ENCODE results near the gene MIB1. TPM values are rescaled to one million over a fixed set of nuclear protein-coding genes. Genes with fewer than 3 reads are reported as not detected.

Gene MIB1
- total RNA-seq, 1 experiment from 2014 or later = 56.1 TPM

DNA sequence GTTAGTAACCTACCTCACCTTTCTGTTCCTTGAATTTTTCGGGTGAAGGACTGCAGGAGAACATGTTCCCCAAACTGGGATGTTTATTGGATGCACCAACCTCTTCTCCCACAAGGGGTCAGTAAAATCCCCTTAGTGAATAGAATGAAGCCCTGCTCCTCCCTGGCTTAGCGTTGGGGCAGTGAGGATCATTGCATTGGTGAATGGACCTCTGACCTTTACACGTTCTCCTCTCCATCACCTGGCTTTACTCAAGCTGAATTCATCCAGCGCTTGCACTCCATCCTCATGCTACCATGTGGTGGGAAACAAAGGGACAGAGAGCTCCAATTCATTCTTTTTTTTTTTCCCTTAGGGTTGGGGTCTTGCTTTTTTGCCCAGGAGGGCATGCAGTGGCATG, 157.2 kb downstream of the MIB1 start:
- CTCF ChIA-PET = no interaction called here
- peak; percentile 41 for DNase-seq (ENCODE audit: low read depth, low spot score)

More for the DNA sequence above, 157.2 kb downstream of the MIB1 start:
- peak overlapping the region; percentile 38 for H3K4me2 ChIP-seq (ENCODE audit: low read length)
- H2AFZ ChIP-seq (ENCODE audit: low read depth, low read length, poor library complexity, severe bottlenecking) = peak overlapping the region; percentile 72
- RAD21 ChIA-PET (ENCODE audit: low non-redundant PET in 1 of 2, low total read pairs in 2 of 2, uncharacterized antibody in 2 of 2, unreplicated experiment in 2 of 2) = no interaction called here
- POLR2A ChIA-PET = no interaction called here
- H3K27me3 ChIP-seq (ENCODE audit: insufficient read depth, low read length) = no peaks in the 10 kb centered on the region
- peak; percentile 95 for ATAC-seq
- no peaks in the 10 kb centered on the region for H4K20me1 ChIP-seq (ENCODE audit: insufficient read depth)
- H3K9ac ChIP-seq (ENCODE audit: low read length) = no peak overlapping the region
- H3K79me2 ChIP-seq (ENCODE audit: insufficient read depth, low read length) = no peaks in the 10 kb centered on the region
- peaks cover 0 to 4% of the 10 kb centered on the region in 2 experiments; a peak in 1 of 4 replicates for H3K4me1 ChIP-seq (ENCODE audit: control insufficient read depth in 1 of 2, insufficient read depth in 2 of 2, low read length in 2 of 2)
- no peak overlapping the region for H3K4me3 ChIP-seq (replicated peaks in 1 of 2; ENCODE audit: low read depth in 1 of 2, low read length in 2 of 2)
- TF ChIP-seq RAD21 (IDR thresholded peaks at IDR 0.05; ENCODE audit: low read depth) (peak; percentile 72), EGR1 (IDR thresholded peaks at IDR 0.05; ENCODE audit: low read depth) (no peak), CTCF (IDR thresholded peaks at IDR 0.05 in 2 of 3, conservative IDR thresholded peaks at IDR 0.05 in 1 of 3; ENCODE audit: borderline replicate concordance in 1 of 3, insufficient read depth in 1 of 3, low read depth in 2 of 3, low read length in 2 of 3) (peak; percentile 45 to 78 (median 75); a peak in 5 of 6 replicates)
- no peaks in the 10 kb centered on the region for H3K9me2 ChIP-seq (ENCODE audit: insufficient read depth)
- BruUV-seq (replicated peaks) = no TSS peak
- no peaks in the 10 kb centered on the region for H3K36me3 ChIP-seq (ENCODE audit: control insufficient read depth in 1 of 2, insufficient read depth in 2 of 2, low read length in 2 of 2)
- no peaks in the 10 kb centered on the region for H3K9me3 ChIP-seq (ENCODE audit: control insufficient read depth in 1 of 2, insufficient read depth in 1 of 2, low read depth in 1 of 2, low read length in 2 of 2)
- intact Hi-C loops (cut with micrococcal nuclease) = loop anchor here (1.0 to 5.0 kb wide), 3 partner anchors 58 to 664 kb away; no protein-coding TSS in a partner anchor
- H3K27ac ChIP-seq (ENCODE audit: low read depth, low read length) = no peak overlapping the region

Data from HCT116 (cell line).